Stimulated activated CD8-positive, alpha-beta memory T cell treated with anti-CD3 and anti-CD28 coated beads, Interleukin-4, amount 100 ng/mL, for 24 hours (primary cell): Measurements from ENCODE around the gene SPATA20.

ENCODE experiments used
- DNase-seq: peaks from one replicate; pipeline ENCODE4 v3.0.0-alpha.2; 2020; ENCODE audit warnings: low read depth

Gene SPATA20

DNA sequence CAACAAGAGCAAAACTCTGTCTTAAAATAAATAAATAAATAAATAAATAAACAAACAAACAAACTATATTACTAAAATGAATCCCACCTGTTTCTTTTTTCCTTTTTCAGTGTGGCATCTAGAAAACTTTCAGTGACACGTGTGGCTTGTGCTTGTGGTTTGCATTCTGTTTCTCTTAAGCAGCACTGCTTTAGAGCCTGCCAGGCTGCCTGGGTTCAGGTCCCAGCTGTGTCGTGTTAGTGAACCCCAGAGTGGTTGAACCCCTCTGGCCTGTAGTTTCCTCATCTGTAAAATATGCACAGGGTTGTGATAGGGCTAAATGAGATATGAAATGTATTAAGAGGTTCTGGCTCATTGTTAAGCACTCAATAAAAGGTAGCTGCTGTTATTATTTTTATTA, 26.5 kb upstream of the SPATA20 start:
- no peak for DNase-seq

DNA sequence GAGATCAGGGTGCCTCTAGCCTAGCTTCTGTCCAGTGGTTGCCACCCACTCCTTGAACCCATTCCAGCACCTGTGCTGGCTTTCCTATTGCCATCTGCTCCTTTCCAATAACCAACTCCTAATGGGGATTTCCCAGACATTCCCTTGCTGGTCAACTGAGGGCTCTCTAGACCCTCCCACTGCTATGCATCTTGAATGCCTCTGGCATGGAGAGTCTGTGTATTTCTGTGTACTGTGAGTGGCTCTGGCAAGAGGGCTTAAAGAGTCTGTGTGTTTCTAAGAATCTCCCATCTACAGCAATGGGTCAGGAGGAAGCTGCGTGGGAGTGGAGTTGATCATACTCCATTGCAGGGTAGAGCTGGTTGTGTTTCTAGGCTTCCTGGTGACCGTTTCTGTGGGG, 25.5 kb upstream of the SPATA20 start:
- DNase-seq, result no peak

DNA sequence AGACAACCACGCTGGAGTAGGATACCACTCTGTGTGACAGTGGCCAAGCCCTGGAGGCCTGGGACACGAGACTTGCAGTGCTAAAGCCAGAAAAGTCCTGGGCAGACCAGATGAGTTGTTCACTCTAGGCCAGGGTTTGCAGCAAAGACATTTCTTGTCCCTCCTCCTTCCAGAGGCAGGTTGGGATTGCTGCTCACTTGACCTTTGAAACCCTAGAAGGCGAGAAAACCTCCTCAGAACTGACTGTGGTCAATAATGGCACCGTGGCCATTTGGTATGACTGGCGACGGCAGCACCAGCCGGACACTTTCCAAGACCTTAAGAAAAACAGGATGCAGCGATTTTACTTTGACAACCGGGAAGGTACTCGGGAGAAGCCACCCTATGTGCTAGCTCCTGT, 24.2 kb upstream of the SPATA20 start:
- DNase-seq, result no peak

DNA sequence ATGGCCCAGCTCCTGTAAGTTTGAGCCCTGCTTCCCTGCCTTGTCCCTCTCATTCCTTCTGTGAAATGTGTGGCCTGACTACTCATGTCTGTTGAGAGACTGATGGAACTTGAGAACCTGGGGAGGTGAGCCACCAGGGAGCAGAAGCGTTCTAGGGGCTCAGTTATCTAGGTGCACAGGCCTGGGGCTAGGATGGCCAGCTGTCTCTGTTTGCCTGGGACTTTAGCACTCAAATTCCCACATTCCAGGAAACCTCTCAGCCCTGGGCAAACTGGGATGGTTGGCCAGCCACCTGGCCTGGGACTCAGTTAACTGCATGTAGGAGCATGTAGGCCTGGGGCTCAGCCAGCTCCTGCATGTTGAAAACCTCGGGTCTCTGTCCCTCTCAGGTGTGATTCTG, 23.8 kb upstream of the SPATA20 start:
- DNase-seq, result no peak

DNA sequence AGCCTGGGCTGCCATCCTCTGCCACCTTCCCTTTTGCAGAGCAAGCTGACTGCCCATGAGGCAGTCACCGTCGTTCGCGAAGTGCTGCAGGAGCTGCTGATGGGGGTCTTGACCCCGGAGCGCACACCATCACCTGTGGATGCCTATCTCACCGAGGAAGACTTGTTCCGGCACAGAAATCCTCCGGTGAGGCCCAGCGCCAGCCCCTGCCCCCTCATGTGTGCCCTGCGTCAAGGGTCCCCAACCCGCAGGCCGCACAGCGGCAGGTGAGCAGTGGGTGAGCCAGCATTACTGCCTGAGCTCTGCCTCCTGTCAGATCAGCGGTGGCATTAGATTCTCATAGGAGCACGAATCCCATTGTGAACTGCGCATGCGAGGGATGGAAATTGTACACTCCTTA, 22.1 kb upstream of the SPATA20 start:
- no peak for DNase-seq

DNA sequence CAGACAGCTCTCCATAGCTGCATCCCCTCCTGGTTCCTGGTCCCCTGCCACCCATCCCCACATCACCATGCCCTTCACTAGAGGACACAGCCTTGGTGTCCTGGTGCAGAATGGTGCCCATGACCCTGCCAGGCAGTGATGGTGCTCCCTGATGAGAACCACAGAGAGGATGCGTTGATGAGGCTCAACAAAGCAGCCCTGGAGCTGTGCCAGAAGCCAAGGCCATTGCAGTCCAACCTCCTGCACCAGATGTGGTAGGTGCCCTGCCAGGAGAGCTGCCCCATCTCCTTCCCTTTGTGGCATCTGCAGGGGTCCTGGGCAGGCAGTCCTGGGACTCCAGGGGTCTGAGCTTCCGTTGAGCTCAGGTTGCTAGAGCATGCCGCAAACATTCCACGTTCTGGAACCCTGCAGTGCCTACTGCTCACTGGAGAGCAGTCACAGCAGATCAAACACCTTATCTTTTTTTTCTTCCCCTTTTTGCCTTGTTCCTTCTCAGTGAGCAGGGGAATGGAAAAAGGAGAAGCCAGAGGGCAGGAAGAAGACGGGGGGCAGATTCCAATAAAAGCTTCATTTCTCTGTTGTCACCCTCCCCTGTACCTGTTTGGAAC, 19.7 kb upstream of the SPATA20 start:
- DNase-seq, result no peak

DNA sequence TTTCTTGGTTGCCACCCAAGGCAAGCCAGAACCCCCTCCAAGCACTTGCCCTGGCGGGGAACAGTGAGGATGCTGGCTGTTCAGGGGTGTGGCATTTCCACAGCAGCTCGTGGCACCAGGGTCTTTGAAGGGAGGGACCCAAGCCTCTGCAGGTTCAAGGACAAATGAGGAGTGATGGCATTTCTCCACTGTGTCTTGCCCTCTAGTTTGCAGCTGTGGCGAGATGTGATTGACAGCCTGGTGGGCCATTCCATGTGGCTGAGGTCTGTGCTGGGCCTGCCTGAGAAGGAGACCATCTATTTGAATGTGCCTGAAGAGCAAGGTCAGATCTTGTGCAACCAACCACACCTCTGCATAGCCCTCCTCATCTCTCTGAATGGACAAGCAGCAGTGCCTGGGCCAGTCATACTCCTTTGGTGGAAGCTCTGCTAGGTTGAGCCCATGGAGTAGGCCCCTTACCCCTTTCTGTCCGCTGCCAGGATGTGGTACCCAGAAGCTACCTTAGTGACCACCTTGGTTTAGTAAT, 19.0 kb upstream of the SPATA20 start:
- DNase-seq, result no peak

DNA sequence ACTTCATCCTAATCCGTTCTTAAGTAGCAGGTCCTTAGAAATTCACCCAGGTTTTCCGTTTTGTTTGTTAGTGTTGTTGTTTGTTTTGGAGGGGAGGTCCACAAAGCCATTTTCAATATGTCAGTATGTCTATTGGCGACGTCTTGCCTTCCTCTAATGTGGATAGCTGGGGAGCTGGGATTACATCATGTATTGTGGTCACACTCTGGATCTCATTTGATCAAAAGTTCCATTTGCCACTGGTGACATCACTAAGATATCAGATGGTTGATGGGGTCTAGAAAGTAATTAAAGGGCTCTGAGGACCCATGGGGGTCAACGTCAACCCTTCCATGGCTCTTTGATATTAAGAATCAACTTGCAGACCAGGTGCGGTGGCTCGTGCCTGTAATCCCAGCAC, 17.1 kb upstream of the SPATA20 start:
- DNase-seq, result no peak

DNA sequence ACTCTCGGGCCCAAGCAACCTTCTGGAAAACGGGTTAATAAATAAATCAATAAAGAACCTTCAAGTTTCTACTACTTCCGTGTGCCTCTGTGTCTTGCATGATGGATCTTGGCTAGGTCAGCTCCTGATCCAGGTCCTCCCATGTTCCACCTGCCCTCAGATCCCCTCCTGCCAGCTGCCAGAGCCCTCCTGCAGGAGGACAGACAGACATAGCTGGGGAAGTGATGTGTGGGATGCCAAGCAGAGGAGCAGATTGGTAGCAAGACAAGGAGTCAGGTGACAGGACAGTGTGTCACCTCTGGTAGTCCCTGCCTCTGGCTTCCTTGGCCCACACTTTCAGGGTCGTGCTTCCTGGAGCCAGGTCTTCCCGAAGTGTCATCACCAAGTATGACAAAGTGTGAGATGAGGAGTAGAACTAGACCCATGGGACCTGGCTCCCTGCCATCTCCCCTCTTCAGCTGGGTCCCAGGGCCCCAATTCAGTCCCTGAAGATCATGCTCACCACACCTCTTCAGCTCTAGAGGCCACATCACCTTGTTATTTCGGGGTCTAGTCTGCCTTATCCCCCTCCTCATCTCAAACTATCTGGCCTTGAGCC, 15.4 kb upstream of the SPATA20 start:
- no peak for DNase-seq

DNA sequence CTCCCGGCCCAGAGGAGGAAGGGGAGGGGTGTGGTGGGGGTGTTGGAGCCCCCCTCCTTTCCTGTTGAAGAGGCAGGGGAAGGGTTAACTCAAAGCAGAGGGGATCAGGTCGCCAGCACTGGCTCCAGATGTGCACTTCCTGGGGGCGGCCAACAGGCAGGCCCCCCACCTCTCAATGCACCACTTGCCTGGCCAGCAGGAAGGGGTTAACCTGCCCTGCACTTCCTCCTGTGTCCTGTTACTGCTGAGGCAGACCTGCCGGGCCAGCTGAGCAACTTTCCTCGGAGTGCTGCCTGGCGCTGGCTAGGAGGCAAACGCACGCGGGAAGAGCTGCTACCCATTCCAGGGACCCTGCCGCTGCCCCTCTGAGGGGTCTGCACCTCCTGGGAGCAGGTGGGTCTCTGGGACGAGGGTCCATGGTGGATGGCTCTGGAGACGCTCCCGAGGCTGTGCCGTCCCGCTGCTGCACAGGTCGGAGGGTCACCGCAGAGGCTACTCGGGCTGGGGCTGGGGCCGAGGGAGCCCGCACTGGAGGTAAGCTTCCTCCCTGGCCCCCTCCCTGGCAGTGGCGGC, 14.4 kb upstream of the SPATA20 start, which contains the start of gene EPN3:
Gene EPN3 (plus strand): TSS at position 284 of the 573 bp plus-strand sequence. CDS start 3,822 bp downstream, outside the sequence.
- no peak for DNase-seq

DNA sequence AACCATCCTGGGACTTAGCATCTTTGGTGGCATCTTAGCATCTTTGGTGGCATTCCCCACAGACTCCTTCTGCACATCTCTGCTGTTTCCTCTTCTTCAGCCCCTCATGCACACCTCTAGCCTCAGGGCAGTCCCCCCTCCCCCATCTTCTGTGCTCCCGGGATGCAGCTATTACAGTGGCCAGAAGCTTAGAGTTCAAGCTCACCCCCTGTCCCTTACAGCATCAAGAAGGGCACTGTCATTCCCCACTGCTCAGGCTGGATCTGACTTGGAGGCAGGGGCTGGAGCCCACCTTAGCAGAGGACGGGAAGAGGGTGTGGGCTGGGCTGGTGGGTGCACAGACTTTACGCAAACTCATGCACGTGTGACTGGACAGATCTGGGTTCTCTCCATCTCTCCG, 13.8 kb upstream of the SPATA20 start:
- DNase-seq, result no peak

DNA sequence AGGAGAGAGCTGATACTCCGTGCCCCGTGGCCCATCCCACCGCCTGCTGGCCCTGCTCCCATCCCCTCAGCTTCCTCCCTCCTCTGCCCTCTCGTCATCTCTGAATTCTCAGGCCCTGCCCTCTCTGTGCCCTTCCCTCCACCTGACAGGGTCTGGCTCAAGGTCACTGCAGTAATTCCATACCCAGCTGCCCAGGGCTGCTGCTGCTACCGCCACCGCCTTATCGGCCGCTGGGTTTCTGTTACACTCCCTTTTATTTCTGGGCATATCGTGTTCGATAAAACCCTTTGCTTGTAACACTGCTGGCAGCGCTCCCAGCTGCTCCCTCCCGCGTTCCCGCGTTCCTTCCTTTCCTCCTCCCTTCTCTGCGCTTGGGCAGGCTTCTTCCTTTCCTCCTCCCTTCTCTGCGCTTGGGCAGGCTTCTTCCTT, 13.2 kb upstream of the SPATA20 start:
- DNase-seq, result no peak

DNA sequence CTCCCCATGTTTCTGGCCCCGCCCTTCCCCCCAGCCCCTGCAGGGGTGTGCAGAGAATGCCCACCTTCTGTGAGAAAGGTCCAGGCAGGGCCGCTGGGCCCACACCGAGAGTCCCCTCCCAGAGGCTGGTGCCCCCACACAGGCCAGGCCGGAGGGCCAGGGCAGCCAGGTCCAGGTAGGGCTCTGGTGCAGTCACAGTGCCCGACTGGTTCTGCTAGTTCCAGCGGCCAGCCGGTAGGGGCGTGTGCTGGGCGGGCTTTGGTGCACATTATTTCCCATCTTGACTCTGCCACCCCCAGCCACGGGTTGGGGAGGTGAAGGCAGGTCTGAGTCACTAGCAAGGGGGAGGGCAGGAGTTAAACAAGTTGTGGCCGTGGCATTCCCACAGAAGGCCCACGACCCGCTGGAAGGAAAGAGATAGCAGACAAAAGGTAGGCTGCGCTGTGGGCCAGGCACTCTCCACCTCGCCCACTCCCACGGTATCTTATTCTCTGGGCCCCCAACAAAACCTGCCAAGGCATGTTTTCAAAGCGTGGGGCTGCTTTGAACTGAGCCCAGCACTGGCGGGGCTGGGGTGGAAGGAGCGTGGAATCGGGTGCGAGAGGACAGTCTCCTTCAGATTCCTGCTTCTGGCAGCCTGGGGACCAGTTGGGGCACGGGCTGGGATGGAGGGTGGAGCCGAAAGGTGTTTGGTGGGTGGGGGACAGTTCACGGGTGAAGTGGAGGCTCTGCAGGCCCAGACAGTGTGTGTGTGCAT, 12.6 kb upstream of the SPATA20 start:
- no peak for DNase-seq

DNA sequence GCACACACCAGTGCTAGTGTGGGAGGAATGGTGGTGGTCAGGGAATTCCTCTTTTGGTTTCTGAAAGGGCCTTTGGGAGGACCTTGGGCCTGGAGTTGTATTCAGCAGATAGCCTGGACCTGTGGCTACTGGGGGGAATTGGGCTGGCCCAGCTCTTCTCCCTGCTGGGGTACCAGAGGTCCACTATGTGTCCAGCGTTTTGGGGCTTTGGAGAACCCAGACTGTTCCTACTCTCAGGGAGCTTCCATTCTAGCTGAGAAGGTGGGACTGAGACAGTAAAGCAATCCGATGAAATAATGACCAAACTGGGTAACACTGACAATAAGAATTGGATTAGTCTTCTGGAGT, 12.0 kb upstream of the SPATA20 start:
- DNase-seq, result no peak

DNA sequence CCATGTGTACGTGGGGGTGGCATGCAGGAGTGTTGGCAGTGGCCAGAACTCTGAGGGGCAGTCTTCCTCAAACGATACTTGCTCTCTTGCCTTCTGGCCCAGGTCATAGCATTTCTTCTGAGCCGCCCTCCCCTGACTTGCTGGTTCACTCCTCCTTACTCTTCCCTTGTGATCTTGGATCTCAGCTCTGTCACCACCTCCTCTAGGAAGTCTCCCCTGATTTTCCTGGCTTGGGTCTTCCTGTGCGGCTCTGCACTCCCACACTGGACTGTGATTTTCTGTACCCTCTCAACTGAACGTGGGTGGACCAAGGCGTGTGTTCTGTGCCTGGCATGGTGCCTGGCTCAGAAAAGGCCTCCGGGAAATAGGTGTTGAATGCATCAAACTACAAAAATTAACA, 11.6 kb upstream of the SPATA20 start:
- DNase-seq, result no peak

DNA sequence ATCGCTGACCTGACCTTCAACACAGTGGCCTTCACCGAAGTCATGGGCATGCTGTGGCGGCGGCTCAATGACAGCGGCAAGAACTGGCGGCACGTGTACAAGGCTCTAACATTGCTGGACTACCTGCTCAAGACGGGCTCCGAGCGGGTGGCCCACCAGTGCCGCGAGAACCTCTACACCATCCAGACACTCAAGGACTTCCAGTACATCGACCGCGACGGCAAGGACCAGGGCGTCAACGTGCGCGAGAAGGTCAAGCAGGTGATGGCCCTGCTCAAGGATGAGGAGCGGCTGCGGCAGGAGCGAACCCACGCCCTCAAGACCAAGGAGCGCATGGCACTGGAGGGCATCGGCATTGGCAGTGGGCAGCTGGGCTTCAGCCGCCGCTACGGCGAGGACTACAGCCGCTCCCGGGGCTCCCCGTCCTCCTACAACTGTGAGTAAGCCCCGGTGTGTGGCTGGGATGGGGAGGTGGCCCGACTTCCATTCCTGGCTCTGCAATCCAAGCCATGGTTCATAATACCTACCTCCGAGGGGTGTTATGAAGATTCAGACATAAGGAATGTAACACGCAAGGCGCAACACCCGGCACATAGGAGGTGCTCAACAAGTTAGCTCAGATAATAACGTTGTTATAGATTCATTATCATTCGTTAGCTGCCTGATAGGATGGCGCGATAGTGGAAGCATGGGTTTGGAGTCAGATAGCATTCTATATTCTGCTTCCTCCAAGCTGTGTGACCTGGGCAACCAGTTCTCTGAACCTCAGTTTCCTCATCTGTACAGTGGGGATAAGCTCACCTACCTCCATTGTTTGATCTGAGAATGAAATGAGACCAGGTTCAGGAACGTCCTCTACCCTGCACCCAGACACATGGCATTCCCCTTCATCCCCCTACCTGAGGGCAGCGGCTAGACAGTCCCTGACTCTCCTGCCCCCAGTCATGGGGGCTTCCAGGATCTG, 10.0 kb upstream of the SPATA20 start:
- DNase-seq, result no peak

DNA sequence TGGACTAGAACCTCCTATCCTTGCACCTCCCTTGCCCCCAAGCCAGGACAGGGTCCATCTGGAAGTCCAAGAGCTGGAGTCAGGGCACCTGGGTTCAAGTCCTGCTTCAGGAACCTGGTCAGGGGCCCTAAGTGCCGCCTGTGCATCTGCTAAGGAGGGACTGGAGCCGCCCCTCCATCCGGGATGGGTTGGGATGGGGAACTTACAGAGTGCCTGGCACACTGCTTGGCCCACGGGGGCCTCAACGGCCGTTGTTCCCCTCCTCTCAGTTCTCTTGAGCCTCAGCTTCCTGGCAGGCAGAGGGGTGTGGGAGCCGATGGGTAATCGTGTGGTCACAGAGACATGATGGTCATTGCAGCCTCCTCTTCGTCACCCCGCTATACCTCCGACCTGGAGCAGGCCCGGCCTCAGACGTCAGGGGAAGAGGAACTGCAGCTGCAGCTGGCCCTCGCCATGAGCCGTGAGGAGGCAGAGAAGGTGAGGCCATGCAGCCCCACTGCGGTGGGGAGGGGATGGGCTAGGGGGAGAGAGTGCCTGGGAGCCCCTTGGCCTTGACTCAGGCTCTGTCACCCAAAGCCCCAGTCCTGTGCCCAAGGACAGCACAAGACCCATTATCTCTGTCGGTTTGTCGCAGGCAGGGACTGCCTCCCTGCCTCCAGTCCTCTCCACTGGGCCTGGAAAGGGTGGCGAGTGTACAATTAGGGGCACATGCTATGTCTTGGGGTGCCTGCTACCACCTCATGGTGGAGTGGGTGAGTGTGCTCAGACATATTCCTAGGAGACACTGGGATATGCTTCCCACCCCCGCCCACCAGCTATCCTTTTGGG, 9.0 kb upstream of the SPATA20 start:
- no peak for DNase-seq

DNA sequence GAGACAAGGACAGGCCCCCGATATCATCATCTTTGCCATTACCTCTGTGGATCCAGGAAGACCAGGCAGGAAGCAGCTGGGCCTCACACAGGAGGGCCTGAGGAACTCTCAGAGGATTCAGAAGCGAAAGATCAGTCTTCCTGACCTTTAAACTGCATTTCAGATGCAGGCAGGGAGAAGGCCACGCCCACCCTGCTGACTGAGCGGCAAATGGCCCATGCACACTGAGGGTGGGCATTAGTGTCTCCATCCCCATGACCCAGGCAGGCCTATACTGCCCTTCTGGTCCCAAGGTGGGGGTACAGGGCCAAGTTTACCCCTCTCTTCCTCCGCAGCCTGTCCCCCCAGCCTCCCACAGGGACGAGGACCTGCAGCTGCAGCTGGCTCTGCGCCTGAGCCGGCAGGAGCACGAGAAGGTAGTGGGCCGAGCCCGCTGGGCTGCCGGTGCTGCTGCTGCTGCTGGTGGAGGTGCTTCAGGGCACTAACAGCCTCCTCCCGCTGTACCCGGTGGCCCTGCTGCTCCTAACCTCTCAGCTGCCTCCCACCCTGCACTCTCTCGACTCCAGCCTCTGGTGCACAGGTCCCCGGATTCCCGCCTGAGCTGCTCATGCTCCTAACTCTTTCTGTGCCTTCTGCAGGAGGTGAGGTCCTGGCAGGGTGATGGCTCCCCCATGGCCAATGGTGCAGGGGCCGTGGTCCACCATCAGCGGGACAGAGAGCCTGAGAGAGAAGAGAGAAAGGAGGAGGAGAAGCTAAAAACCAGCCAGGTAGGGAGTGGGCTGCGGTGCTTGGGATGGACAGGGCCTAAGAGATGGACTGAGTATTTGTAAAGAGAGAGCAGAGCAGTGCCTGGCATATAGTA, 8.2 kb upstream of the SPATA20 start:
- DNase-seq, result no peak

DNA sequence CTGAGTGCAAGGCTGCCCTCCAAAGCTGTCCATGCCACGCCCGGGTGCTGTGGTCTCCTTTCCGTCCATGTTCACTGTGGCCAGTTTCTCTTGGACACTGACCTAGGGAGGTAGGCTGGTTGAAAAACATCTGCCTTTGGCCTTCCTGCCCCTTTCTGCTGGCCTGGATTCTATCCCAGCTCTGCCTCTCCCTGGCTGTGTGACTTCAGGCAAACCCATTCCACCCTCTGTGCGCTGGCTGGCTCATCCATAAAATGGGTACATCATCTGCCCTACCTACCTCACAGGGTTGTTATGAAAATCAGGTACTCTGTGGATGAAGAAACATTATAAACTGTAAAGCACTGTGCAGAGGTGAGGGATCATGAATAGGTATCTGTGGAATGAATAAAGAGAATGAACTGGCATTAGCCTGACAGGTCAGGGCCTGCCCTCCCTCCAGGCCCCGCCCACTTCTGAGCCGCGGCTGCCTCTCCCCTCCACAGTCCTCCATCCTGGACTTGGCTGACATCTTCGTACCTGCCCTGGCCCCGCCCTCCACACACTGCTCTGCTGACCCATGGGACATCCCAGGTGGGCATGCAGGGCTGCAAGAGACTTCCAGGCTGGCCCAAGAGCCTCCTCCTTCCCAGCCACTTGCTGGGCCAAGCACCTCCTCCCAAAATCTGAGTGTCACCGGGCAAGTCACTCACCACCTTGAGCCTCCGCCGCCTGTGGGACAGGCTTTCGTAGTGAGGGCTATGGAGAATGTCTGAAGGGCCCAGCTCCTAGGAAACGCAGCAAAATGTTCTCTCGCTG, 7.0 kb upstream of the SPATA20 start:
- no peak for DNase-seq
